GM21526 (cell line): ENCODE measurements around the gene RGL1.
"Not testable (repeated sequence)": the region's sequence is repeated elsewhere in the genome, so short reads cannot be mapped to it uniquely, and the experiment has no call there.

Experiments
- ATAC-seq: cut with Tn5 transposase; IDR thresholded peaks from one replicate; pipeline ENCODE4 v1.9.1; 2021; ENCODE audit warnings: moderate library complexity; ENCODE audit not compliant: unreplicated experiment, low FRiP score

RGL1 gene

DNA sequence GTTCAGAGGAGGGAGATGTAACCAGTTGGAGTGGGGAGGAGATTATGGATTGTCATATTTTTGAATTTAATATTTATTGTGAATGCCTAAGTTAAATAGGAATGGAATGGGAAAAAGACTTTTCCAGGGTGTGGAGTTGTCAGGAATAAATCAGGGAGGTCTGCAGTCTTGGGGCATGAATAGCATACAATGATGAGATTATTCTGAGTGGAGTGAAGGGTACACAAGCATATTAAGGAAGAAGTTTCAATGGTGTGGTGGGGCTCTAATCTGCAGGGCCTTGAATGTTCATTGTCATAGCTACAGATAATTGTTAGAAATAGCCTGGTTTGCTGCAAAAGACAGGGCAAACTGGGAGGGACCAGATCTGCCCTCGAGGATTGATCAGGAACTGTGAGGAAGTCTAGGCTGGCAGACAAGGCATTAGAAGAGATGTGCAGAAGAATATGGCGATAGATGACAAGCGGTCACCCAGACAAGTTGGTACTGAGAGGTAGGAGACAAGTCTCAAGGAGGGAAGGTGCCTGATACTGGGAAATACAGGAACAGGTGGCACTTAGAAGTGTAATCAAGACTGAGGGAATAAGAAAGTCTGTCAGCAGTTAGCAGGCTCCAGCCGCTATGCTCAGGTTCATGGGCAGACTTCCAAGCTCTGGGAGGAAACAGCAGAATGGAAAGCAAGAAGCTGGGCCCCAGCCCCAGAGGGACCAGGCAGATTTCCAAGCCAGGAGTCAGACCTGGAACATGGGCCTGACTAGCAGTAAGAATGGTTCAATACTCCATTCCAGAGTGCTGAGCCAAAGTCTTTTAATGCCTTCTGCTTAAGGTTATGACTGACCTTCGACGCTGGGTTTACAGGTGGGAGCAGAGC is 20.9 kb upstream of the RGL1 start:
- no peak for ATAC-seq

GRCh38 chr1:183785921-183786320 is 19.0 kb upstream of the RGL1 start:
- not testable (repeated sequence) for ATAC-seq

DNA sequence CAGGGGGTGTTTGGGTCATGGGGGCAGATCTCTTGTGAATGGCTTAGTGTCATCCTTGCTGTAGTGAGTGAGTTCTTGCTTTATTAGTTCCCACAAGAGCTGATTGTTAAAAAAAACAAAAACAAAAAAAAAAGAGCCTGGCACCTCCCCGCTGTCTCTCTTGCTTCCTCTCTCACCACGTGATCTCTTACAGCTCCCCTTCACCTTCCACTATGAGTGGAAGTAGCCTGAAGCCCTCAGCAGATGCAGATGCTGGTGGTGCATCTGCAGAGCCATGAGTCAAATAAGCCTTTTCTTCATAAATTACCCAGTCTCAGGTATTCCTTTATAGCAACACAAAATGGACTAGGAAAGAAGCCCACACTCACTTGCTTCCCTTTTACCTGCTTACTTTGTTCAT is 17.2 kb upstream of the RGL1 start:
- ATAC-seq, result no peak

- no peak for ATAC-seq
These were observed 13.6 kb upstream of the RGL1 start for GRCh38 chr1:183791319-183791718.

DNA sequence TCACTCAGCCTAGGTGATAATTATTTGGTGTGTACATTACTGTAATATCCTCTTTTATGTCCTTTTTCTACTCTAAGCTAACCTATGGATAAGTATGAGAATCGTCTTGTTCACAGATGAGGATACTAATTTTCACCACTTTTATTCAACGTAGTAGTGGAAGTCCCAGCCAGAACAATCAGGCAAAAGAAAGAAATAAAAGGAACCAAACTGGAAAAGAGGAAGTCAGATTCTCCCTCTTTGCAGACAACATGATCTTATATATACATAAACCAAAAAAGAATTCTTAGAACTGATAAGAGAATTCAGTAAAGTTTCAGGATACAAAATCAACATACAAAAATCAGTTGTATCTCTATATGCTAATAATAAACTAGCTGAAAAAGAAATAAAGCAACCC is 12.6 kb upstream of the RGL1 start:
- ATAC-seq, result no peak

DNA sequence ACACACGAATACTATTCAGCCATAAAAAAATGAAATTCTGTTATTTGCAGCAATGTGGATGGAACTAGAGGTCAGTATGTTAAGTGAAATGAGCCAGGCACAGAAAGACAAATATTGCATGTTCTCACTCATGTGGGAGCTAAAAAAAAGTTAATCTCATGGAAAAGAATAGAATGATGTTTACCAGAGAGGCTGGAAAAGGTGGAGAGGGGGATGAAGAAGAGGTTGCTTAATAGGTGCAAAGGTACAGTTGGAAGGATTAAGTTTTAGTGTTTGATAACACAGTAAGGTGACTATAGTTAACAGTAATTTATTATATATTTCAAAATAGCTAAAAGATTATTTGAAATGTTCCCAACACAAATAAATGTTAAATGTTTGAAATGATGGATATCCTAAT is 10.8 kb upstream of the RGL1 start:
- no peak for ATAC-seq

- no peak for ATAC-seq
These were observed 4.5 kb upstream of the RGL1 start for GRCh38 chr1:183800449-183800848.

DNA sequence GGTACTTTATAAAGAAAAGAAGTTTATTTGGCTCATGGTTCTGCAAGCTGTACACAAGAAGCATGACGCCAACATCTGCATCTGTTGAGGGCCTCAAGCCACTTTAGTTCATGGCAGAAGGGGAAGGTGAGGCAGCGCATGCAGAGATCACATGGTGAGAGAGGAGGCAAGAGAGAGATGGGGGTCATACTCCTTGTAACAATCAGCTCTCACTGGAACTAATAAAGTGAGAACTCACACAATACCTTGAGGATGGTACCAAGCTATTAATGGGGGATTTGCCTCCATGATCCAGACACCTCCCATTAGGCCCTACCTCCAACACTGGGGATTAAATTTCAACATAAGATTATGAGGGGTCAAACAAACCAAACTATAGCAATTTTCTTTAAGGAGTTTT is 3.3 kb upstream of the RGL1 start:
- ATAC-seq, result no peak

DNA sequence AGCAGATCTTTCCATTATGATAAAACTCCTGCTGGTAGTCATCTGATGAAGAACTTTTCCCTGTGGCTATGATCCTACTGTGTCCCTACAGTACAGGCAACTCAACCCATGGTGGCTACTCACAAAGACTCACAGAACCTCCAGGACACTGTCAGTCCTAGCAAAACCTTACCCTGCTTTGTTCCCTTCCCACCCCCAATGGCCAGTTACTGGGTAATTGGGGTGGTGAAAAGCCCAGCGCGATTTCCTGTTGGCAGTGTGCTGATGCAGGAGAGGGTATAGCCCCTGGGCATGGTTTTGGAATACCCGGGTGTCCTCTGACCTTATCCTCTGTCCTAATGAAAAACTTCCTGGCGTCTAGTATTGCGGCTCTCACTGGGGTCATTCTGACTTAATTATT is 533 bp upstream of the RGL1 start:
- no peak for ATAC-seq

DNA sequence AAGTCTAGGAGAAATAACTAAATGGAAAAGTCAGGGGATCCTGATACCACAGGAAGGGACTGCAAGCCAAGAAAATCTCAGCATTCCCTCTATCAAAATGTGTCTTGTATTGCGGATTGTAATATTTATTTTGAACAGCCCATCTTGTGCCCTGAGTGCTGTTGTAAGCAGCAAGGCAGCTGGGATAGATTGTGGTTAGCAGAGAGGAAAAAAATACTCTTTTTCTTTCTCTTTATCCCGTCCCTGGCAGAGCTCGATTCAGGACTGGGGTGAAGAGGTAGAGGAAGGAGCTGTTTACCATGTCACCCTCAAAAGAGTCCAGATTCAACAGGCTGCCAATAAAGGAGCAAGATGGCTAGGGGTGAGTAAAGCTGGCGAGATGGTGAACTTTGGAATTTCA is 1.2 kb downstream of the RGL1 start:
- no peak for ATAC-seq

DNA sequence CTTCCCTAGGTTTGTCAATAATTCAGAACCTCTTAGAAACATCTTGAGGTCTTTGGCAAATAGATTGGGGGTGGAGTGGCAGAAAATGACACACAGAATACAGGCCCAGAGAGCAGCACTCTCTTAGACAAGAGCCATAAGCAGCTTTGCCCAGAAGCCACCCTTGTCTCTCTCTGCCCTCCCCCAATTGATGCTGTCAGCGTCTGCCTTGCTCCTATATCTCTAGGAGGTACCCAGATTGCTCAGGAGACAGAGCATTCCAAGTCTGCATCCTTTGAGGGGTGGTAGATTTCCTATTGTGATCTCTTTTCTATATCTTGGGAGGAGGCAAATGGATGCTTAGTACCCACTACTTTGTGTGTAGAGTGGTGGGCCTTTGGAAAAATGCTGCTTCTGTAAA is 1.8 kb downstream of the RGL1 start:
- no peak for ATAC-seq

- peak; percentile 52 for ATAC-seq
These were observed 2.7 kb downstream of the RGL1 start for GRCh38 chr1:183807549-183808168.

DNA sequence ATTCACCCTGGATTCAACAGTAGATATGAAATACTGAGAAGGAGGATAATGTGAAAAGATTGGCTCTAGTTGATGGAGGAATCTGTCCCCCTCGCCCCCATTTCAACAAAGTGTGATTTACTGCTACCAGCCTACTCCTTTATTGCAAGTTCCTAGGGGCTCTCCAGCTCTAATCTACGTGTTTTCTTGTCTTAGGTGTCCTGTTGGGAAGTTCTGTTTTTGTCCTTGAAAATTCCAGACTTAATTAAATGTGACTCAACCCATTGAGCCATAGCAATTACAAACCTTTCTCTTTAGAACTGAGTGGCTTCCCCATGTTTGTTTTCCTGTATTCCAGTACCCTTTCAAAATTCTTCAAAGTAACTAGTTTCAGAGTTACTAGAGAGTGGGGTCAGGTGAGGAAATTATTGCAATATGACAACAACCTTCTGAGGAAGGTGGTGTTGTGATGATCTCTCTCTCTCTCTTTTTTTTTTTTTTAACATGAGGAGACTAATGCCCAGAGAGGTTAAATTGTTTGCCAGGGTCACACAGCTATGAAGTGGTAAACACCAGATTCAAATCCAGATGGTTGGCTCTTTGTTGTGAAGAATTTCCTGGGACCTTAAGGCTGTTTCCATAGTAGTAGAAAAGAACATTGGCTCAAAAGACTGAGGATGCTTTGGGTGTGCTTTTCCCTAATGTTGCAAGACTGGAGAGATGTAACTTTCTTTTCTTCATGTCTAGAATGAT is 3.5 kb downstream of the RGL1 start:
- no peak for ATAC-seq

DNA sequence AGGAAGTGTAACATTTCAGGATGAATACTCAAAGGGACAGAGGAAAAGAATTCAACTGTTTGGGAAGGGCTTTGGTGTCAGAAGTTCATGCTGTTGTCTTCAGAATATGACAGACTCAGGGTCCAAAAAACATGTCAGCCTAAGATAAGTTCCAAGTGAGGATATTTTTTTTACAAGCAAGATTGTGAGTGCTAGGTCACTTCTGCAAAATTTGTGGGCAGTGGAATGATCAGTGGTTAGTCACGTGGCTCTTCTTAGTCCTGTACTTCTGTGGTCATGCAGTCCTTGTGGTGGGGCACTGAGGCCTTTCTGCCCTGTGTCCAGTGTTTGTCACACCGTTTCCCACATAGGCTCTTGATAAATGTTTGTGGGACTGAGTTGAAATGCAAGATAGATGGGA is 5.2 kb downstream of the RGL1 start:
- ATAC-seq, result no peak

- ATAC-seq, result no peak
These were observed 6.0 kb downstream of the RGL1 start for GRCh38 chr1:183810756-183811544.

DNA sequence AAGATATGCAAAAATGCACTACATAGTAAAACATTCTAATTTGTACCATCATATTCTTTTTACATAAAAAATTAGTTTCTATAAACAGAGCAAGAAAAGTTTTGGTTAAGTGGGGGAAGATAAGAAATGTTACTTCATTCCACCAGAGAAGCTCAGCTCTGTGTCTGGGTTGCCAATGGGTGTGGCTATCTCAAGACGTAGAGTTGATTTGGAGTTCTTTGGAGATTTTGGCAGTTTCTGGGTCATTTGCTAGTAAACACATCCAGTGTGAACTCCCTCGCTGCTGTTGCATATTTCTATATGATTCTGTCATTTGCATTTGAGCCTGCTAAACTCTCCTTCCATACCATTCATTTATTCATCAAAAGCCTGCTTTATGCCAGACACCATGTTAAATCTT is 7.2 kb downstream of the RGL1 start:
- no peak for ATAC-seq

GRCh38 chr1:183812686-183813569 is 8.0 kb downstream of the RGL1 start:
- ATAC-seq, result no peak

- ATAC-seq, result no peak
These were observed 9.3 kb downstream of the RGL1 start for GRCh38 chr1:183814121-183814681.

- ATAC-seq, result no peak
These were observed 11.2 kb downstream of the RGL1 start for GRCh38 chr1:183816110-183816509.
